Skin of body (tissue), 1 donor: ENCODE data around the gene MIA3. TPM values are rescaled to one million over a fixed set of nuclear protein-coding genes. Genes with fewer than 3 reads are reported as not detected.

ENCODE experiments used
- total RNA-seq: library from RNA; depleted of rRNA; stranded (reverse); fragments of >200 nt; gene quantifications from one replicate; pipeline ENCODE4 v1.2.3, GENCODE V29; 2014

The MIA3 gene
- total RNA-seq, 1 donor from 2014 or later, result 44.8 TPM

Other genes starting within 250 kb of the MIA3 start
- 0.10 TPM for gene HHIPL2, start 70.0 kb upstream of the MIA3 start, total RNA-seq
- 11.1 TPM for gene TAF1A, start 28.2 kb upstream of the MIA3 start, total RNA-seq
- 47.0 TPM for gene AIDA, start 94.4 kb downstream of the MIA3 start, total RNA-seq
- 33.1 TPM for gene BROX, start 94.5 kb downstream of the MIA3 start, total RNA-seq
- gene FAM177B, start 119.1 kb downstream of the MIA3 start, total RNA-seq, result 0.20 TPM
- gene DISP1, start 196.9 kb downstream of the MIA3 start, total RNA-seq, result 5.1 TPM